ENCODE data around the gene TCEA2.

- TF ChIP-seq CTCF (IDR thresholded peaks at IDR 0.05) (no peak), EZH2 (IDR thresholded peaks at IDR 0.05; ENCODE audit: borderline replicate concordance, insufficient read depth, low read depth, low read length, poor library complexity, severe bottlenecking) (no peak)
These were observed 31.1 kb upstream of the TCEA2 start for GRCh38 chr20:64031822-64032314.

Data from B cell (primary cell).